ENCODE results near the gene DGUOK. TPM values are rescaled to one million over a fixed set of nuclear protein-coding genes. Genes with fewer than 3 reads are reported as not detected.

DGUOK gene
- total RNA-seq, 2 experiments from 2014 or later: 71.5 to 72.1 TPM

DNA sequence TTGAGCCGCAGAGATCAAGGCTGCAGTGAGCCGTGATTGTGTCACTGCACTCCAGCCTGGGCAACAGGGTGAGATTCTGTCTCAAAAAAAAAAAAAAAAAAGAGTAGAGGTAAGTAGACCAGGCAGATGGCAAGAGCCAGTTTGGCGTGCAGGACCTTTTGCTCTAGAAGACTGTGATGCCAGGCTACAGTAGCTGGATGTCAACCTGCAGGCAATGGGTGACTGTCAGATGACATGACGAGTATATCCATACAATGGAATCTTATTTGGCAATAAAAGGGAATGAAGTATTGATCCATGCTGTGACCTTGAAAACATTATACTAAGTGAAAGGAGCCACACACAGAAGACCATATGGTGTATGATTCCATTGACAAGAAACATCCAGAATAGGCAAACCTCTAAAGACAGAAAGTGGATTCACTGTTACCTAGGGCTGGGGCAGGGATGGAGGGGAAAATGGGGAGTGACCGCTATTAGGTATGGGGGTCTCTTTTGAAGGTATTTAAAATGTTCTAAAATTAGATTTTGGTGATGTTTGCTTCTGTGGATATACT is 11.2 kb upstream of the DGUOK start:
- POLR2A ChIA-PET: no interaction called here
- Mint-ChIP-seq H3K9me3 (ENCODE audit: insufficient read depth) (no peaks in the 10 kb centered on the region), H3K27ac (no peak overlapping the region), H3K4me1 (ENCODE audit: low read depth) (peaks cover 16% of the 10 kb centered on the region), H3K36me3 (ENCODE audit: low read depth) (no peaks in the 10 kb centered on the region), H3K4me3 (no peak overlapping the region), H3K27me3 (ENCODE audit: low read depth) (no peaks in the 10 kb centered on the region)
- DNase-seq: no peak
- no peak for ATAC-seq
- CTCF ChIA-PET: no interaction called here

GRCh38 chr2:73916666-73917065 is 10.0 kb upstream of the DGUOK start:
- Mint-ChIP-seq H3K36me3 (ENCODE audit: low read depth) (no peaks in the 10 kb centered on the region), H3K27me3 (ENCODE audit: low read depth) (no peaks in the 10 kb centered on the region), H3K4me3 (no peak overlapping the region), H3K27ac (no peak overlapping the region), H3K4me1 (ENCODE audit: low read depth) (peaks cover 23% of the 10 kb centered on the region), H3K9me3 (ENCODE audit: insufficient read depth) (no peaks in the 10 kb centered on the region)
- CTCF ChIA-PET: interaction anchor here (1.0 to 2.0 kb wide), 3 partner anchors 9 to 235 kb away, joined by 3 to 8 read pairs (median 3); no protein-coding TSS in a partner anchor
- POLR2A ChIA-PET: no interaction called here
- DNase-seq: no peak
- no peak for ATAC-seq

- no peaks in the 10 kb centered on the region for H3K27me3 Mint-ChIP-seq (ENCODE audit: low read depth)
- ChIA-PET CTCF (interaction anchor here (1.0 to 2.0 kb wide), 3 partner anchors 9 to 234 kb away, joined by 3 to 8 read pairs (median 3); no protein-coding TSS in a partner anchor), POLR2A (no interaction called here)
- no peak for ATAC-seq
- H3K4me1 Mint-ChIP-seq (ENCODE audit: low read depth): peaks cover 28% of the 10 kb centered on the region
- H3K4me3 Mint-ChIP-seq: no peak overlapping the region
- no peak overlapping the region for H3K27ac Mint-ChIP-seq
- DNase-seq: no peak
- H3K36me3 Mint-ChIP-seq (ENCODE audit: low read depth): no peaks in the 10 kb centered on the region
- H3K9me3 Mint-ChIP-seq (ENCODE audit: insufficient read depth): no peaks in the 10 kb centered on the region
Observed at GRCh38 chr2:73917296-73917695, 9.4 kb upstream of the DGUOK start.

DNA sequence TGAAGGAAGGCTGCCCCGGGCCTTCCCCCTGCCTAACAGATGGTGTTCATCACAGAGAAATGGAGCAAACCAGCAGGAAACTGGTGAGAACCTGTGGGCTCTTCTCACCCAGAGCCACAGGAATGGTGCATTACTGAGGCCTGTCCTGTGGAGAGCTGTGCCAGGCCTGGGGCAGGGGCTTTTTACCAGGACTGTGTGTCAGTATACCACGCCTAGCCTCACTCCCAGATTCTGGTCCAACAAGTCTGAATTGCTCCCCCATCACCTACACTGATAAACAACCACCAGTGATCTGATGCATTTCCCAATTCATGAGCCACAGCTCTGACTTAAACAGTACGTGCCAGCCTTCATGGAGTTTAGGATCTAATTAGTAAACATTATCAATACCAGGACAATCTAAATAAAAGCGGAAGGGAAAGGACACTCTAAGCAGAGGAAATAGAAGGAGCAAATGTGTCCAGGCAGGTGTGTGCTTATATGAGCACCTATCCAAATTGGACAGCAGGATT is 8.9 kb upstream of the DGUOK start:
- H3K4me1 Mint-ChIP-seq (ENCODE audit: low read depth): peaks cover 32% of the 10 kb centered on the region
- no peak for DNase-seq
- POLR2A ChIA-PET: interaction anchor here (1.4 kb wide), 1 partner anchor 9 kb away, joined by 4 read pairs; no protein-coding TSS in a partner anchor
- H3K36me3 Mint-ChIP-seq (ENCODE audit: low read depth): no peaks in the 10 kb centered on the region
- H3K27me3 Mint-ChIP-seq (ENCODE audit: low read depth): no peaks in the 10 kb centered on the region
- peak; percentile 28 for ATAC-seq
- no peak overlapping the region for H3K27ac Mint-ChIP-seq
- CTCF ChIA-PET: interaction anchor here (1.0 to 2.0 kb wide), 4 partner anchors 10 to 234 kb away, joined by 3 to 8 read pairs (median 4); no protein-coding TSS in a partner anchor
- no peaks in the 10 kb centered on the region for H3K9me3 Mint-ChIP-seq (ENCODE audit: insufficient read depth)
- H3K4me3 Mint-ChIP-seq: no peak overlapping the region

GRCh38 chr2:73918856-73919255 is 7.8 kb upstream of the DGUOK start:
- Mint-ChIP-seq H3K4me3 (no peak overlapping the region), H3K36me3 (ENCODE audit: low read depth) (no peaks in the 10 kb centered on the region), H3K27me3 (ENCODE audit: low read depth) (no peaks in the 10 kb centered on the region), H3K4me1 (ENCODE audit: low read depth) (peaks cover 43% of the 10 kb centered on the region), H3K9me3 (ENCODE audit: insufficient read depth) (no peaks in the 10 kb centered on the region), H3K27ac (no peak overlapping the region)
- ChIA-PET POLR2A (interaction anchor here (1.4 kb wide), 1 partner anchor 8 kb away, joined by 4 read pairs; no protein-coding TSS in a partner anchor), CTCF (interaction anchor here (0.9 to 1.4 kb wide), 2 partner anchors 9 to 11 kb away, joined by 3 to 6 read pairs; no protein-coding TSS in a partner anchor)
- no peak for ATAC-seq
- DNase-seq: no peak

GRCh38 chr2:73919596-73920228 is 7.0 kb upstream of the DGUOK start:
- peaks cover 43% of the 10 kb centered on the region for H3K4me1 Mint-ChIP-seq (ENCODE audit: low read depth)
- no peaks in the 10 kb centered on the region for H3K9me3 Mint-ChIP-seq (ENCODE audit: insufficient read depth)
- ChIA-PET POLR2A (no interaction called here), CTCF (interaction anchor here (1.2 kb wide), 1 partner anchor 12 kb away, joined by 5 read pairs; no protein-coding TSS in a partner anchor)
- H3K27ac Mint-ChIP-seq: no peak overlapping the region
- H3K4me3 Mint-ChIP-seq: no peak overlapping the region
- no peaks in the 10 kb centered on the region for H3K27me3 Mint-ChIP-seq (ENCODE audit: low read depth)
- ATAC-seq: no peak
- DNase-seq: no peak
- no peaks in the 10 kb centered on the region for H3K36me3 Mint-ChIP-seq (ENCODE audit: low read depth)

DNA sequence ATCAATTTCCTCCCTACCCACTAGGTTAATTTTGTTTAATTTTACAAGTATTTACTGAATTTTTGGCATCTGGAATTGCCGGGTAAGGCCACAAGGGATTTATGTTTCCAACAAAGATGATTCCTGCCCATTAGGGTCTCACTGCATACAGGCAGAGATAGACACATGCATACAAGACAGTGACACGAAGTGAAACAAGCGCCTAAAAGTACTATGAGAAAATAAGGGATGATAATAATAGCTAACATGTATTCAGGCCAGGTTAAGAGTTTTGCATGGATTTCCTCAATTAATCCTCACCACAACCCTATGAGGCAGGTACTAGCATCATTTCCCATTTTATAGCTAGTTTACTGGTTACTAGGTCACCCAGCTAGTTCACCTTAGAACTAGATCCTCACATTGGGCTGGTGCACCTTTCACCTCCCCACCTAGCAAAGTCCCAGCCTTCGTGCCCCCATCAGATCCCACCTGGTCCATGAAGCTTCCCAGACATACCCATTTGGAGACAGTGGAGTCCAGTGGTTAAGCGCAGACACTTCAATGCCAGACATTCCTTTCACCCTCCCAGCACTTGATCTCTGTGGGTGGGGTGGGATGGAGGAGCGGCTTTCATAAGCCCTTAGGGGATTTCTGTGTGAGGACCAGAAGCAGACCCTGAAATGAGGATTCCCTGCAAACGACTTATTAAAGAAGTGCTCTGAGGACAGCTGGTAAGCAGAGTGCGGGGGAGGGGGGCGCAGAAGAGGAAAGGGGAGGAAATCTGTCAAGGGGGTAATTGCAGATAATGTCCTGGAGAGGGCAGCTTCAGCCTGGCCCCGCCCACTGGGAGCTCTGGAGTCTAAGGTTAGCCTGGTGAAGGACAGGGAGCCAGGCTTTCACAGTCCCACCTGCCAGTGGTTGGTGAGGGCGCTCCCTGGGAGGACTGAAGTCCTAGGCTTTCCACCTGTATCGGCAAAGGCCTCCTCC is 5.8 kb upstream of the DGUOK start:
- peak; percentile 48 for DNase-seq
- Mint-ChIP-seq H3K4me3 (no peak overlapping the region), H3K4me1 (ENCODE audit: low read depth) (peaks cover 44% of the 10 kb centered on the region), H3K36me3 (ENCODE audit: low read depth) (peaks cover under 1% of the 10 kb centered on the region), H3K9me3 (ENCODE audit: insufficient read depth) (no peaks in the 10 kb centered on the region), H3K27ac (no peak overlapping the region), H3K27me3 (ENCODE audit: low read depth) (no peaks in the 10 kb centered on the region)
- ATAC-seq: peak; percentile 48
- ChIA-PET POLR2A (no interaction called here), CTCF (interaction anchor here (0.7 to 1.5 kb wide), 9 partner anchors 9 to 112 kb away, joined by 3 to 7 read pairs (median 3); partner anchors contain the start of gene STAMBP)

GRCh38 chr2:73921581-73921980 is 5.1 kb upstream of the DGUOK start:
- Mint-ChIP-seq H3K36me3 (ENCODE audit: low read depth) (peaks cover 3% of the 10 kb centered on the region), H3K27me3 (ENCODE audit: low read depth) (no peaks in the 10 kb centered on the region), H3K9me3 (ENCODE audit: insufficient read depth) (no peaks in the 10 kb centered on the region), H3K27ac (no peak overlapping the region), H3K4me3 (no peak overlapping the region), H3K4me1 (ENCODE audit: low read depth) (peaks cover 48% of the 10 kb centered on the region)
- no peak for ATAC-seq
- no peak for DNase-seq
- POLR2A ChIA-PET: no interaction called here
- CTCF ChIA-PET: interaction anchor here (0.7 to 1.5 kb wide), 8 partner anchors 10 to 111 kb away, joined by 3 to 7 read pairs (median 3); partner anchors contain the start of gene STAMBP

- DNase-seq (no peak), ATAC-seq (no peak)
- Mint-ChIP-seq H3K27ac (peak overlapping the region; percentile 27), H3K9me3 (ENCODE audit: insufficient read depth) (no peaks in the 10 kb centered on the region), H3K4me1 (ENCODE audit: low read depth) (peaks cover 46% of the 10 kb centered on the region), H3K36me3 (ENCODE audit: low read depth) (peaks cover 5% of the 10 kb centered on the region), H3K4me3 (no peak overlapping the region), H3K27me3 (ENCODE audit: low read depth) (no peaks in the 10 kb centered on the region)
- ChIA-PET POLR2A (no interaction called here), CTCF (interaction anchor here (1.0 to 2.2 kb wide), 3 partner anchors 15 to 225 kb away, joined by 5 to 7 read pairs (median 6); partner anchors contain the start of gene BOLA3)
Observed at GRCh38 chr2:73922681-73923080, 4.0 kb upstream of the DGUOK start.

DNA sequence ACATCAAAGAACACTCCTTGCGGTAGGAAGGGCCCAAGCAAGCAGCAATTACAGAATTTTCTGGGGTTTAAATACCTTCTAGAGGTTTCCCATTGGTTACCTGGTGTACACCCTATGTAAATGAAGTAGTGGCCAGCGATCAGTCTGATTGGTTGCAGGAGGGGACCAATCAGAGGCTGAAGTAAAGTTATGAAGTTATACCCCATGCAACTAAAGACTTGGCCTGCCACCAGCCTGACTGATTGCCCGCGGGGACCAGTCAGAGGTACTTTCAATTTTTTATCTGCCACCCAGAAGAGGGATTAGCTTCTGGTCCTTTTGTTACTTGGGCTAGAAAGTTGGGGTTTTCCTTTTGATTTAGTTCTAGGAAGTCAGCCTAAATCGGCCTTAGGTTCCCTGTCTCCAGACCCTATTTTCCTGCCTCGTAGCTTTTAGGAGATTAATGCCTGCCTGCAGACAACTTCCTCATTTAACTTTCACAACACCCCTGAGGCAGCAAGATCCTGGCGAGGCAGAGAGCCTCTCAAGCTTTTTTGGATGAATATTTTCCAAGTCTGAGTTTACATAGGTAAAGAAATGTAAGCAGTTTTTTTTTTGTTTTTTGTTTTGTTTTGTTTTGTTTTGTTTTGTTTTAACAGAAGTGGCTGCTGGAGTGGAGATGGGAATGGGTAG is 1.5 kb upstream of the DGUOK start:
- ChIA-PET CTCF (interaction anchor here (0.9 to 2.2 kb wide), 3 partner anchors 17 to 97 kb away, joined by 3 to 7 read pairs (median 3); partner anchors contain the start of gene STAMBP), POLR2A (no interaction called here)
- Mint-ChIP-seq H3K4me1 (ENCODE audit: low read depth) (peaks cover 68% of the 10 kb centered on the region), H3K27ac (no peak overlapping the region), H3K27me3 (ENCODE audit: low read depth) (no peaks in the 10 kb centered on the region), H3K9me3 (ENCODE audit: insufficient read depth) (no peaks in the 10 kb centered on the region), H3K4me3 (no peak overlapping the region), H3K36me3 (ENCODE audit: low read depth) (peaks cover 25% of the 10 kb centered on the region)
- DNase-seq: no peak
- ATAC-seq: no peak
